RWPE2 (cell line): ENCODE data around the gene CDHR3.

Experiments used
- ATAC-seq: fragments of 200-7000 bp; cut with Tn5 transposase; 3 replicates; pipeline ENCODE4 v1.9.1; 2021; ENCODE audit warnings: low read depth
- DNase-seq: peaks from one replicate; pipeline ENCODE4 v3.0.0-alpha.2; 2020; ENCODE audit warnings: low spot score
- H3K27ac ChIP-seq: fragments of 450-650 bp; 2 replicates; pipeline ENCODE4 v1.5.1; 2017; ENCODE audit warnings: mild to moderate bottlenecking; ENCODE audit not compliant: poor library complexity, severe bottlenecking
- H3K27me3 ChIP-seq: fragments of 250-450 bp; sonication (Bioruptor Pico); 2 replicates; pipeline ENCODE4 v1.5.1; 2021; ENCODE audit warnings: mild to moderate bottlenecking, moderate library complexity; ENCODE audit not compliant: insufficient read depth, poor library complexity, severe bottlenecking
- H3K36me3 ChIP-seq: fragments of 250-450 bp; sonication (Bioruptor Pico); 2 replicates; pipeline ENCODE4 v1.5.1; 2020; ENCODE audit warnings: low read depth, mild to moderate bottlenecking, moderate library complexity
- H3K4me1 ChIP-seq: fragments of 250-450 bp; sonication (Bioruptor Pico); 2 replicates; pipeline ENCODE4 v1.5.1; 2021; ENCODE audit warnings: mild to moderate bottlenecking, moderate library complexity; ENCODE audit not compliant: insufficient read depth, poor library complexity, severe bottlenecking
- H3K4me3 ChIP-seq: fragments of 250-450 bp; sonication (Bioruptor Pico); 2 replicates; pipeline ENCODE4 v1.5.1; 2021; ENCODE audit warnings: mild to moderate bottlenecking, moderate library complexity; ENCODE audit not compliant: severe bottlenecking
- H3K9me3 ChIP-seq: fragments of 250-450 bp; sonication (Bioruptor Pico); 2 replicates; pipeline ENCODE4 v1.5.1; 2021; ENCODE audit warnings: mild to moderate bottlenecking, moderate library complexity; ENCODE audit not compliant: severe bottlenecking
- CTCF ChIP-seq: fragments of 450-650 bp; IDR thresholded peaks from one replicate; pipeline ENCODE4 v1.5.1; 2017; ENCODE audit warnings: mild to moderate bottlenecking, moderate library complexity; ENCODE audit not compliant: poor library complexity, severe bottlenecking

Gene CDHR3

GRCh38 chr7:106065575-106066500, 102.8 kb downstream of the CDHR3 start:
- no peak for TF ChIP-seq CTCF
- ATAC-seq, result peak; percentile 17
- Histone ChIP-seq H3K4me3 (no peak overlapping the region), H3K36me3 (no peaks in the 10 kb centered on the region), H3K27ac (peak overlapping the region; percentile 95), H3K9me3 (no peaks in the 10 kb centered on the region), H3K4me1 (peaks cover 68% of the 10 kb centered on the region), H3K27me3 (no peaks in the 10 kb centered on the region)
- DNase-seq, result no peak

- Histone ChIP-seq H3K4me1 (peaks cover 73% of the 10 kb centered on the region), H3K4me3 (no peak overlapping the region), H3K9me3 (no peaks in the 10 kb centered on the region), H3K27ac (no peak overlapping the region), H3K36me3 (no peaks in the 10 kb centered on the region), H3K27me3 (no peaks in the 10 kb centered on the region)
- no peak for ATAC-seq
- TF ChIP-seq CTCF, result no peak
- DNase-seq, result no peak
Measured at GRCh38 chr7:106067678-106068077, 104.6 kb downstream of the CDHR3 start.

- Histone ChIP-seq H3K27ac (peak overlapping the region; percentile 75), H3K27me3 (no peaks in the 10 kb centered on the region), H3K36me3 (no peaks in the 10 kb centered on the region), H3K4me3 (no peak overlapping the region), H3K9me3 (no peaks in the 10 kb centered on the region), H3K4me1 (peaks cover 65% of the 10 kb centered on the region)
- no peak for TF ChIP-seq CTCF
- ATAC-seq, result no peak
- DNase-seq, result no peak
Measured at GRCh38 chr7:106068538-106068961, 105.5 kb downstream of the CDHR3 start.

GRCh38 chr7:106068986-106069385, 105.9 kb downstream of the CDHR3 start:
- DNase-seq, result no peak
- Histone ChIP-seq H3K27ac (peak overlapping the region; percentile 75), H3K4me3 (no peak overlapping the region), H3K36me3 (no peaks in the 10 kb centered on the region), H3K9me3 (no peaks in the 10 kb centered on the region), H3K27me3 (no peaks in the 10 kb centered on the region), H3K4me1 (peaks cover 61% of the 10 kb centered on the region)
- no peak for TF ChIP-seq CTCF
- ATAC-seq, result 0 out of 3 replicates have a peak, but pooled peaks have one; percentile 4
